Measurements from ENCODE around the gene TLCD3A.

Gene TLCD3A

GRCh38 chr17:726271-726919 lies 6.0 kb upstream of the TLCD3A start:
- ATAC-seq (replicated peaks) (no peak), DNase-seq (no peak)
- H3K9me3 Mint-ChIP-seq, result no peaks in the 10 kb centered on the region
- no peaks in the 10 kb centered on the region for H3K4me1 Mint-ChIP-seq (ENCODE audit: low read depth in 2 of 2)
- H3K27me3 Mint-ChIP-seq, result no peaks in the 10 kb centered on the region
- no peak overlapping the region for H3K27ac Mint-ChIP-seq
- no peaks in the 10 kb centered on the region for H3K36me3 Mint-ChIP-seq (ENCODE audit: insufficient read depth)
- H3K4me3 Mint-ChIP-seq, result no peak overlapping the region

- Mint-ChIP-seq H3K4me3 (no peak overlapping the region), H3K36me3 (ENCODE audit: insufficient read depth) (peaks cover 4% of the 10 kb centered on the region), H3K27me3 (no peaks in the 10 kb centered on the region), H3K27ac (no peak overlapping the region), H3K4me1 (ENCODE audit: low read depth in 2 of 2) (peaks cover 10 to 11% of the 10 kb centered on the region in 2 donors), H3K9me3 (no peaks in the 10 kb centered on the region)
- no peak for DNase-seq
- no peak for ATAC-seq (replicated peaks)
Observed at GRCh38 chr17:728911-729310, 3.5 kb upstream of the TLCD3A start.

- Mint-ChIP-seq H3K27me3 (no peaks in the 10 kb centered on the region), H3K36me3 (ENCODE audit: insufficient read depth) (peaks cover 4% of the 10 kb centered on the region), H3K4me3 (peak overlapping the region; percentile 69), H3K9me3 (no peaks in the 10 kb centered on the region), H3K27ac (peak overlapping the region in 1 of 2 donors; percentile 32), H3K4me1 (ENCODE audit: low read depth in 2 of 2) (peaks cover 12 to 16% of the 10 kb centered on the region in 2 donors)
- DNase-seq, result no peak
- ATAC-seq (replicated peaks), result peak; percentile 5
Observed at GRCh38 chr17:731644-732066, 741 bp upstream of the TLCD3A start.

- Mint-ChIP-seq H3K9me3 (no peaks in the 10 kb centered on the region), H3K27me3 (no peaks in the 10 kb centered on the region), H3K36me3 (ENCODE audit: insufficient read depth) (peaks cover 4% of the 10 kb centered on the region), H3K27ac (peak overlapping the region; percentile 32 to 54), H3K4me3 (peak overlapping the region; percentile 82 to 88), H3K4me1 (ENCODE audit: low read depth in 2 of 2) (peaks cover 12 to 16% of the 10 kb centered on the region in 2 donors)
- ATAC-seq (replicated peaks) (peak; percentile 40), DNase-seq (no peak)
Observed at GRCh38 chr17:732902-733720, 715 bp downstream of the TLCD3A start.

- ATAC-seq (replicated peaks), result no peak
- peaks cover 4% of the 10 kb centered on the region for H3K36me3 Mint-ChIP-seq (ENCODE audit: insufficient read depth)
- H3K9me3 Mint-ChIP-seq, result no peaks in the 10 kb centered on the region
- H3K27ac Mint-ChIP-seq, result peak overlapping the region in 1 of 2 donors; percentile 77
- peak overlapping the region; percentile 82 to 88 for H3K4me3 Mint-ChIP-seq
- H3K27me3 Mint-ChIP-seq, result no peaks in the 10 kb centered on the region
- peaks cover 12 to 16% of the 10 kb centered on the region in 2 donors for H3K4me1 Mint-ChIP-seq (ENCODE audit: low read depth in 2 of 2)
- no peak for DNase-seq
Observed at GRCh38 chr17:733743-734142, 1.3 kb downstream of the TLCD3A start.

GRCh38 chr17:737561-738113 lies 5.2 kb downstream of the TLCD3A start:
- no peak overlapping the region for H3K4me3 Mint-ChIP-seq
- DNase-seq, result no peak
- no peak for ATAC-seq (replicated peaks)
- peaks cover 11 to 16% of the 10 kb centered on the region in 2 donors for H3K4me1 Mint-ChIP-seq (ENCODE audit: low read depth in 2 of 2)
- H3K36me3 Mint-ChIP-seq (ENCODE audit: insufficient read depth), result peaks cover 8% of the 10 kb centered on the region
- no peaks in the 10 kb centered on the region for H3K9me3 Mint-ChIP-seq
- no peak overlapping the region for H3K27ac Mint-ChIP-seq
- no peaks in the 10 kb centered on the region for H3K27me3 Mint-ChIP-seq

GRCh38 chr17:740240-741017 lies 8.0 kb downstream of the TLCD3A start:
- Mint-ChIP-seq H3K4me1 (ENCODE audit: low read depth in 2 of 2) (no peaks in the 10 kb centered on the region), H3K27ac (peak overlapping the region in 1 of 2 donors; percentile 68), H3K27me3 (no peaks in the 10 kb centered on the region), H3K4me3 (no peak overlapping the region), H3K36me3 (ENCODE audit: insufficient read depth) (peaks cover 13% of the 10 kb centered on the region), H3K9me3 (no peaks in the 10 kb centered on the region)
- ATAC-seq (replicated peaks), result peak; percentile 46
- no peak for DNase-seq

GRCh38 chr17:742147-742793 lies 9.9 kb downstream of the TLCD3A start:
- no peaks in the 10 kb centered on the region for H3K27me3 Mint-ChIP-seq
- H3K4me3 Mint-ChIP-seq, result no peak overlapping the region
- H3K27ac Mint-ChIP-seq, result no peak overlapping the region

GRCh38 chr17:743139-743538 lies 10.7 kb downstream of the TLCD3A start:
- Mint-ChIP-seq H3K36me3 (ENCODE audit: insufficient read depth) (peaks cover 14% of the 10 kb centered on the region), H3K4me3 (no peak overlapping the region), H3K4me1 (ENCODE audit: low read depth in 2 of 2) (peaks cover 3 to 7% of the 10 kb centered on the region in 2 donors), H3K27ac (peak overlapping the region in 1 of 2 donors; percentile 65), H3K27me3 (no peaks in the 10 kb centered on the region), H3K9me3 (no peaks in the 10 kb centered on the region)
- no peak for ATAC-seq (replicated peaks)
- no peak for DNase-seq

More at GRCh38 chr17:742147-742793, 9.9 kb downstream of the TLCD3A start:
- H3K9me3 Mint-ChIP-seq, result no peaks in the 10 kb centered on the region
- no peak for DNase-seq
- no peak for ATAC-seq (replicated peaks)
- peaks cover 14% of the 10 kb centered on the region for H3K36me3 Mint-ChIP-seq (ENCODE audit: insufficient read depth)
- peaks cover 0 to 2% of the 10 kb centered on the region in 2 donors for H3K4me1 Mint-ChIP-seq (ENCODE audit: low read depth in 2 of 2)

- no peaks in the 10 kb centered on the region for H3K9me3 Mint-ChIP-seq
- no peaks in the 10 kb centered on the region for H3K27me3 Mint-ChIP-seq
- peaks cover 17 to 18% of the 10 kb centered on the region in 2 donors for H3K4me1 Mint-ChIP-seq (ENCODE audit: low read depth in 2 of 2)
- peaks cover 14% of the 10 kb centered on the region for H3K36me3 Mint-ChIP-seq (ENCODE audit: insufficient read depth)
- no peak for DNase-seq
- no peak overlapping the region for H3K27ac Mint-ChIP-seq
- ATAC-seq (replicated peaks), result no peak
- no peak overlapping the region for H3K4me3 Mint-ChIP-seq
Observed at GRCh38 chr17:744937-745336, 12.5 kb downstream of the TLCD3A start.

GRCh38 chr17:745406-745805 lies 13.0 kb downstream of the TLCD3A start:
- ATAC-seq (replicated peaks) (no peak), DNase-seq (no peak)
- Mint-ChIP-seq H3K36me3 (ENCODE audit: insufficient read depth) (peaks cover 14% of the 10 kb centered on the region), H3K9me3 (no peaks in the 10 kb centered on the region), H3K4me3 (no peak overlapping the region), H3K27me3 (no peaks in the 10 kb centered on the region), H3K4me1 (ENCODE audit: low read depth in 2 of 2) (peaks cover 21 to 22% of the 10 kb centered on the region in 2 donors), H3K27ac (no peak overlapping the region)

- peaks cover 29% of the 10 kb centered on the region in 2 donors for H3K4me1 Mint-ChIP-seq (ENCODE audit: low read depth in 2 of 2)
- no peak overlapping the region for H3K4me3 Mint-ChIP-seq
- H3K9me3 Mint-ChIP-seq, result no peaks in the 10 kb centered on the region
- peaks cover 14% of the 10 kb centered on the region for H3K36me3 Mint-ChIP-seq (ENCODE audit: insufficient read depth)
- no peak for DNase-seq
- H3K27me3 Mint-ChIP-seq, result no peaks in the 10 kb centered on the region
- H3K27ac Mint-ChIP-seq, result no peak overlapping the region
- no peak for ATAC-seq (replicated peaks)
Observed at GRCh38 chr17:746181-746580, 13.8 kb downstream of the TLCD3A start.
